Trophoblast cell (in vitro differentiated cells and primary cell): ENCODE data around the gene RREB1.

ENCODE experiments used
- DNase-seq, 2 donors: peaks; one replicate each; pipeline ENCODE4 v3.0.0-alpha.2; 2016
- H2AFZ ChIP-seq: 2 replicates; pipeline ENCODE4 v1.6.1; 2013; ENCODE audit warnings: low read length, moderate library complexity, mild to moderate bottlenecking; ENCODE audit not compliant: insufficient read depth, poor library complexity
- H2AK5ac ChIP-seq: 2 replicates; pipeline ENCODE4 v1.6.1; 2013; ENCODE audit warnings: mild to moderate bottlenecking, low read length
- H2BK120ac ChIP-seq: 2 replicates; pipeline ENCODE4 v1.6.1; 2013; ENCODE audit warnings: low read length, mild to moderate bottlenecking, moderate library complexity; ENCODE audit not compliant: insufficient read depth, poor library complexity
- H2BK12ac ChIP-seq: 2 replicates; pipeline ENCODE4 v1.6.1; 2013; ENCODE audit warnings: mild to moderate bottlenecking, low read length, moderate library complexity
- H2BK5ac ChIP-seq: 2 replicates; pipeline ENCODE4 v1.6.1; 2013; ENCODE audit warnings: low read length, low read depth, moderate library complexity, mild to moderate bottlenecking; ENCODE audit not compliant: poor library complexity
- H3K14ac ChIP-seq: 2 replicates; pipeline ENCODE4 v1.6.1; 2013; ENCODE audit warnings: mild to moderate bottlenecking, low read length
- H3K18ac ChIP-seq: 2 replicates; pipeline ENCODE4 v1.6.1; 2013; ENCODE audit warnings: mild to moderate bottlenecking, low read length
- H3K23ac ChIP-seq: 2 replicates; pipeline ENCODE4 v1.6.1; 2013; ENCODE audit warnings: low read length
- H3K27ac ChIP-seq: 2 replicates; pipeline ENCODE4 v1.5.1; 2013; ENCODE audit warnings: low read depth, mild to moderate bottlenecking, inconsistent platforms, low read length, moderate library complexity
- H3K27me3 ChIP-seq: 2 replicates; pipeline ENCODE4 v1.6.1; 2013; ENCODE audit warnings: inconsistent platforms, mild to moderate bottlenecking, low read length, moderate library complexity; ENCODE audit not compliant: insufficient read depth
- H3K36me3 ChIP-seq, 2 experiments: 1 replicate in 1 of 2; 2 replicates in 1 of 2; pipeline ENCODE4 v1.6.1; 2013; ENCODE audit warnings: low read length in 2 of 2, mild to moderate bottlenecking in 2 of 2, moderate library complexity in 1 of 2; ENCODE audit not compliant: insufficient read depth in 2 of 2, control insufficient read depth in 1 of 2
- H3K4ac ChIP-seq: 2 replicates; pipeline ENCODE4 v1.6.1; 2013; ENCODE audit warnings: low read depth, mild to moderate bottlenecking, low read length, moderate library complexity
- H3K4me1 ChIP-seq, 2 experiments: 1 replicate in 1 of 2; 2 replicates in 1 of 2; pipeline ENCODE4 v1.6.1; 2013; ENCODE audit warnings: low read length in 2 of 2, mild to moderate bottlenecking in 2 of 2, moderate library complexity in 1 of 2; ENCODE audit not compliant: insufficient read depth in 2 of 2, control insufficient read depth in 1 of 2
- H3K4me2 ChIP-seq: 2 replicates; pipeline ENCODE4 v1.6.1; 2013; ENCODE audit warnings: inconsistent platforms, mild to moderate bottlenecking, low read length, moderate library complexity
- H3K4me3 ChIP-seq: 2 replicates; pipeline ENCODE4 v1.5.1; 2013; ENCODE audit warnings: mild to moderate bottlenecking, low read depth, low read length, inconsistent platforms
- H3K79me1 ChIP-seq: one replicate; pipeline ENCODE4 v1.6.1; 2013; ENCODE audit warnings: low read length
- H3K79me2 ChIP-seq: 2 replicates; pipeline ENCODE4 v1.6.1; 2013; ENCODE audit warnings: low read length, mild to moderate bottlenecking; ENCODE audit not compliant: control insufficient read depth, insufficient read depth, poor library complexity
- H3K9ac ChIP-seq: 2 replicates; pipeline ENCODE4 v1.6.1; 2013; ENCODE audit warnings: mild to moderate bottlenecking, low read length
- H3K9me3 ChIP-seq: 2 replicates; pipeline ENCODE4 v1.6.1; 2013; ENCODE audit warnings: low read depth, mild to moderate bottlenecking, control low read depth, inconsistent platforms, low read length; ENCODE audit not compliant: insufficient read depth
- H4K12ac ChIP-seq: 2 replicates; pipeline ENCODE4 v1.6.1; 2013; ENCODE audit warnings: low read depth, mild to moderate bottlenecking, low read length, moderate library complexity
- H4K8ac ChIP-seq: 2 replicates; pipeline ENCODE4 v1.6.1; 2013; ENCODE audit warnings: low read depth, mild to moderate bottlenecking, low read length, moderate library complexity
- H4K91ac ChIP-seq: one replicate; pipeline ENCODE4 v1.6.1; 2013; ENCODE audit warnings: low read depth, mild to moderate bottlenecking, low read length, moderate library complexity
- WGBS: extraction: QIAGEN DNeasy Blood & Tissue Kit; methylation state at CpG from one replicate; pipeline ENCODE4 v1.1.7; 2013; ENCODE audit warnings: missing lambda C conversion rate; ENCODE audit not compliant: insufficient read length, insufficient coverage; ENCODE audit errors: extremely low coverage; 5-methylcytosine and 5-hydroxymethylcytosine counted together

The RREB1 gene

GRCh38 chr6:7283676-7284075, 175.9 kb downstream of the RREB1 start:
- no peak overlapping the region for H3K14ac ChIP-seq
- no peaks in the 10 kb centered on the region for H3K4me1 ChIP-seq
- H3K27ac ChIP-seq, result no peak overlapping the region
- no peak overlapping the region for H3K4ac ChIP-seq
- no CpG with 5 or more reads among the region's 2 CpGs for WGBS
- H3K27me3 ChIP-seq, result no peaks in the 10 kb centered on the region
- H2BK5ac ChIP-seq, result no peak overlapping the region
- H3K23ac ChIP-seq, result no peak overlapping the region
- no peak overlapping the region for H3K4me3 ChIP-seq
- no peak overlapping the region for H2AFZ ChIP-seq
- H2AK5ac ChIP-seq, result no peak overlapping the region
- no peaks in the 10 kb centered on the region for H3K9me3 ChIP-seq
- peaks cover 7 to 11% of the 10 kb centered on the region in 2 experiments for H3K36me3 ChIP-seq
- no peak overlapping the region for H4K12ac ChIP-seq
- H3K79me1 ChIP-seq, result no peaks in the 10 kb centered on the region
- no peaks in the 10 kb centered on the region for H3K79me2 ChIP-seq
- DNase-seq, result no peak
- H3K4me2 ChIP-seq, result no peak overlapping the region
- no peak overlapping the region for H3K9ac ChIP-seq
- no peak overlapping the region for H2BK120ac ChIP-seq
- H4K91ac ChIP-seq, result no peak overlapping the region
- no peak overlapping the region for H3K18ac ChIP-seq
- H2BK12ac ChIP-seq, result no peak overlapping the region
- H4K8ac ChIP-seq, result no peak overlapping the region

GRCh38 chr6:7285416-7285815, 177.7 kb downstream of the RREB1 start:
- Histone ChIP-seq H3K14ac (no peak overlapping the region), H2BK120ac (no peak overlapping the region), H3K18ac (no peak overlapping the region), H2BK12ac (no peak overlapping the region), H3K9me3 (no peaks in the 10 kb centered on the region), H3K4ac (no peak overlapping the region), H3K4me2 (no peak overlapping the region), H3K79me2 (no peaks in the 10 kb centered on the region), H3K79me1 (no peaks in the 10 kb centered on the region), H3K36me3 (peaks cover 7 to 15% of the 10 kb centered on the region in 2 experiments), H3K9ac (no peak overlapping the region), H4K12ac (no peak overlapping the region), H3K4me1 (no peaks in the 10 kb centered on the region), H3K27ac (no peak overlapping the region), H3K4me3 (no peak overlapping the region), H4K91ac (no peak overlapping the region), H2AFZ (no peak overlapping the region), H2AK5ac (no peak overlapping the region), H4K8ac (no peak overlapping the region), H3K27me3 (no peaks in the 10 kb centered on the region), H3K23ac (no peak overlapping the region), H2BK5ac (no peak overlapping the region)
- WGBS, result no CpG with 5 or more reads among the region's 6 CpGs
- DNase-seq, result no peak

GRCh38 chr6:7290079-7290478, 182.3 kb downstream of the RREB1 start:
- H4K91ac ChIP-seq, result no peak overlapping the region
- H3K4ac ChIP-seq, result no peak overlapping the region
- H2AK5ac ChIP-seq, result no peak overlapping the region
- H2AFZ ChIP-seq, result no peak overlapping the region
- no peak overlapping the region for H3K4me2 ChIP-seq
- no peaks in the 10 kb centered on the region for H3K4me1 ChIP-seq
- H3K14ac ChIP-seq, result no peak overlapping the region
- DNase-seq, result no peak
- no peaks in the 10 kb centered on the region for H3K9me3 ChIP-seq
- H4K8ac ChIP-seq, result no peak overlapping the region
- no peak overlapping the region for H3K9ac ChIP-seq
- H2BK5ac ChIP-seq, result no peak overlapping the region
- H3K27ac ChIP-seq, result no peak overlapping the region
- no peaks in the 10 kb centered on the region for H3K79me1 ChIP-seq
- no peak overlapping the region for H3K23ac ChIP-seq
- H3K36me3 ChIP-seq, result peaks cover 25 to 39% of the 10 kb centered on the region in 2 experiments
- no CpG with 5 or more reads among the region's 1 CpG for WGBS
- no peak overlapping the region for H3K4me3 ChIP-seq
- no peaks in the 10 kb centered on the region for H3K27me3 ChIP-seq
- H3K18ac ChIP-seq, result no peak overlapping the region
- no peak overlapping the region for H4K12ac ChIP-seq
- H2BK120ac ChIP-seq, result no peak overlapping the region
- H2BK12ac ChIP-seq, result no peak overlapping the region
- no peaks in the 10 kb centered on the region for H3K79me2 ChIP-seq

GRCh38 chr6:7292596-7293255, 185.0 kb downstream of the RREB1 start:
- Histone ChIP-seq H3K9me3 (no peaks in the 10 kb centered on the region), H3K9ac (no peak overlapping the region), H3K36me3 (peaks cover 25 to 42% of the 10 kb centered on the region in 2 experiments), H3K4me1 (no peaks in the 10 kb centered on the region), H4K12ac (no peak overlapping the region), H2BK5ac (no peak overlapping the region), H2BK120ac (no peak overlapping the region), H4K8ac (no peak overlapping the region), H3K4me3 (no peak overlapping the region), H3K4ac (no peak overlapping the region), H3K79me2 (no peaks in the 10 kb centered on the region), H3K23ac (no peak overlapping the region), H3K79me1 (no peaks in the 10 kb centered on the region), H3K14ac (no peak overlapping the region), H4K91ac (no peak overlapping the region), H3K4me2 (no peak overlapping the region), H3K27me3 (no peaks in the 10 kb centered on the region), H2AK5ac (no peak overlapping the region), H3K27ac (no peak overlapping the region), H3K18ac (no peak overlapping the region), H2AFZ (no peak overlapping the region), H2BK12ac (no peak overlapping the region)
- DNase-seq, result no peak
- WGBS, result no CpG with 5 or more reads among the region's 6 CpGs
